ENCODE data around the gene KRTAP5-2.

GRCh38 chr11:1568441-1568911, 29.6 kb downstream of the KRTAP5-2 start:
- no peak for TF ChIP-seq POLR2A (IDR thresholded peaks at IDR 0.05)
- TF ChIP-seq CTCF (IDR thresholded peaks at IDR 0.05) = no peak
